H9 (cell line): Measurements from ENCODE around the gene NT5DC1. TPM values are rescaled to one million over a fixed set of nuclear protein-coding genes. Genes with fewer than 3 reads are reported as not detected.

Source experiments
- DNase-seq: peaks from one replicate; pipeline ENCODE4 v3.0.0-alpha.2; 2017
- H2AFZ ChIP-seq: one replicate; pipeline ENCODE4 v1.6.1; 2013; ENCODE audit warnings: mild to moderate bottlenecking, low read length, control low read depth, moderate library complexity
- H2AK5ac ChIP-seq: 2 replicates; pipeline ENCODE4 v1.6.1; 2013; ENCODE audit warnings: low read length, control low read depth, mixed read lengths; ENCODE audit not compliant: insufficient read length
- H2BK120ac ChIP-seq: one replicate; pipeline ENCODE4 v1.6.1; 2013; ENCODE audit warnings: low read depth, mild to moderate bottlenecking, low read length, control low read depth, inconsistent platforms; ENCODE audit not compliant: poor library complexity, severe bottlenecking
- H2BK12ac ChIP-seq: 2 replicates; pipeline ENCODE4 v1.6.1; 2013; ENCODE audit warnings: low read length, control low read depth, mixed read lengths, low read depth; ENCODE audit not compliant: insufficient read length
- H2BK15ac ChIP-seq: 2 replicates; pipeline ENCODE4 v1.6.1; 2013; ENCODE audit warnings: low read depth, low read length, control low read depth
- H2BK20ac ChIP-seq: one replicate; pipeline ENCODE4 v1.6.1; 2013; ENCODE audit warnings: low read depth, mild to moderate bottlenecking, low read length, control low read depth, inconsistent platforms; ENCODE audit not compliant: poor library complexity, severe bottlenecking
- H2BK5ac ChIP-seq: 2 replicates; pipeline ENCODE4 v1.6.1; 2013; ENCODE audit warnings: low read length, control low read depth, mixed read lengths; ENCODE audit not compliant: insufficient read length
- H3K14ac ChIP-seq: 2 replicates; pipeline ENCODE4 v1.6.1; 2013; ENCODE audit warnings: low read length, control low read depth; ENCODE audit not compliant: insufficient read depth
- H3K18ac ChIP-seq: 2 replicates; pipeline ENCODE4 v1.6.1; 2013; ENCODE audit warnings: low read depth, mild to moderate bottlenecking, mixed read lengths, low read length, control low read depth; ENCODE audit not compliant: insufficient read length
- H3K23ac ChIP-seq: 2 replicates; pipeline ENCODE4 v1.6.1; 2013; ENCODE audit warnings: low read length, control low read depth, mixed read lengths, low read depth; ENCODE audit not compliant: insufficient read length
- H3K23me2 ChIP-seq: 2 replicates; pipeline ENCODE4 v1.6.1; 2013; ENCODE audit warnings: low read depth, mild to moderate bottlenecking, mixed read lengths, low read length, control low read depth; ENCODE audit not compliant: insufficient read length, poor library complexity, severe bottlenecking
- H3K27ac ChIP-seq: 2 replicates; pipeline ENCODE4 v1.5.1; 2013; ENCODE audit warnings: low read length, control low read depth, mixed read lengths, low read depth; ENCODE audit not compliant: insufficient read length
- H3K27me3 ChIP-seq: 2 replicates; pipeline ENCODE4 v1.6.1; 2013; ENCODE audit warnings: low read length, control low read depth, inconsistent platforms; ENCODE audit not compliant: insufficient read depth
- H3K4ac ChIP-seq: 2 replicates; pipeline ENCODE4 v1.6.1; 2013; ENCODE audit warnings: low read depth, mild to moderate bottlenecking, control low read depth, inconsistent platforms, low read length, moderate library complexity
- H3K4me1 ChIP-seq: 2 replicates; pipeline ENCODE4 v1.6.1; 2013; ENCODE audit warnings: low read length, control low read depth, inconsistent platforms; ENCODE audit not compliant: insufficient read depth
- H3K4me2 ChIP-seq: 2 replicates; pipeline ENCODE4 v1.6.1; 2013; ENCODE audit warnings: low read length, control low read depth, mixed read lengths; ENCODE audit not compliant: insufficient read length, insufficient read depth
- H3K56ac ChIP-seq: 2 replicates; pipeline ENCODE4 v1.6.1; 2013; ENCODE audit warnings: low read depth, mild to moderate bottlenecking, mixed read lengths, low read length, control low read depth; ENCODE audit not compliant: insufficient read length
- H3K79me1 ChIP-seq: 2 replicates; pipeline ENCODE4 v1.6.1; 2013; ENCODE audit warnings: low read depth, mild to moderate bottlenecking, moderate library complexity, low read length, control low read depth, inconsistent platforms; ENCODE audit not compliant: insufficient read depth, poor library complexity, severe bottlenecking
- H3K79me2 ChIP-seq: 2 replicates; pipeline ENCODE4 v1.6.1; 2013; ENCODE audit warnings: low read length, control low read depth, inconsistent platforms; ENCODE audit not compliant: insufficient read depth
- H3K9ac ChIP-seq: 2 replicates; pipeline ENCODE4 v1.6.1; 2013; ENCODE audit warnings: low read length, control low read depth, mixed read lengths; ENCODE audit not compliant: insufficient read length; ENCODE audit errors: extremely low read depth
- H3K9me3 ChIP-seq: one replicate; pipeline ENCODE4 v1.6.1; 2013; ENCODE audit warnings: low read depth, low read length, inconsistent platforms; ENCODE audit not compliant: control insufficient read depth
- H3T11ph ChIP-seq: one replicate; pipeline ENCODE4 v1.6.1; 2013; ENCODE audit warnings: mild to moderate bottlenecking, low read length, control low read depth, inconsistent platforms
- H4K20me1 ChIP-seq: one replicate; pipeline ENCODE4 v1.6.1; 2013; ENCODE audit not compliant: control insufficient read depth, insufficient read length, insufficient read depth
- H4K5ac ChIP-seq: 2 replicates; pipeline ENCODE4 v1.6.1; 2013; ENCODE audit warnings: low read depth, mild to moderate bottlenecking, mixed read lengths, low read length, control low read depth; ENCODE audit not compliant: insufficient read length
- H4K8ac ChIP-seq: replicated peaks from 2 replicates; pipeline ENCODE4 v1.6.1; 2013; ENCODE audit warnings: low read length, control low read depth, mixed read lengths, low read depth; ENCODE audit not compliant: insufficient read length
- H4K91ac ChIP-seq: 2 replicates; pipeline ENCODE4 v1.6.1; 2013; ENCODE audit warnings: low read depth, mild to moderate bottlenecking, moderate library complexity, mixed read lengths, low read length, control low read depth; ENCODE audit not compliant: insufficient read length
- H3K27ac Mint-ChIP-seq, 3 experiments: 2 replicates in 2 of 3; 3 replicates in 1 of 3; pipeline ENCODE4 v1.8.0; 2020 to 2021; ENCODE audit warnings: mixed read lengths in 3 of 3, mild to moderate bottlenecking in 1 of 3, moderate library complexity in 1 of 3
- H3K27me3 Mint-ChIP-seq: 2 replicates; pipeline ENCODE4 v1.8.0; 2021; ENCODE audit warnings: low read depth, mild to moderate bottlenecking, moderate library complexity, mixed read lengths
- H3K36me3 Mint-ChIP-seq, 3 experiments: 2 replicates in 2 of 3; 3 replicates in 1 of 3; pipeline ENCODE4 v1.8.0; 2020 to 2021; ENCODE audit warnings: low read depth in 3 of 3, mixed read lengths in 3 of 3; ENCODE audit not compliant: insufficient read depth in 1 of 3
- H3K4me1 Mint-ChIP-seq, 2 experiments: 2 replicates each; pipeline ENCODE4 v1.8.0; 2020; ENCODE audit warnings: mixed read lengths in 2 of 2
- H3K4me3 Mint-ChIP-seq, 2 experiments: 2 replicates in 1 of 2; 3 replicates in 1 of 2; pipeline ENCODE4 v1.8.0; 2020 to 2021; ENCODE audit warnings: mild to moderate bottlenecking in 2 of 2, mixed read lengths in 2 of 2, moderate library complexity in 1 of 2
- H3K9me3 Mint-ChIP-seq, 2 experiments: 2 replicates in 1 of 2; 3 replicates in 1 of 2; pipeline ENCODE4 v1.8.0; 2020; ENCODE audit warnings: mild to moderate bottlenecking in 2 of 2, mixed read lengths in 2 of 2, moderate library complexity in 1 of 2
- CTCF ChIP-seq: fragments of 200-600 bp; sonication (generic); conservative IDR thresholded peaks from 3 replicates; pipeline ENCODE4 v1.8.0; 2021; ENCODE audit warnings: antibody characterized with exemption, mild to moderate bottlenecking
- total RNA-seq: library from RNA; stranded (reverse); gene quantifications from 2 replicates; pipeline ENCODE4 v1.2.1, GENCODE V29; 2021

Gene NT5DC1
- total RNA-seq, 1 experiment from 2014 or later = 64.9 TPM

GRCh38 chr6:116064666-116065065 lies 36.0 kb upstream of the NT5DC1 start:
- H2BK12ac ChIP-seq = no peak overlapping the region
- peaks cover 13 to 14% of the 10 kb centered on the region in 2 experiments for H3K4me1 Mint-ChIP-seq
- no peak overlapping the region for H4K8ac ChIP-seq
- no peak overlapping the region for H2BK120ac ChIP-seq
- no peaks in the 10 kb centered on the region; the same call in 1 of the 2 replicates for H3K4me1 ChIP-seq
- no peak overlapping the region for H3T11ph ChIP-seq
- H3K56ac ChIP-seq = no peak overlapping the region
- H2AK5ac ChIP-seq = no peak overlapping the region
- no peak overlapping the region for H2AFZ ChIP-seq
- H3K27ac ChIP-seq = no peak overlapping the region
- H3K27ac Mint-ChIP-seq = no peak overlapping the region; a peak in 1 of 7 replicates
- H3K4me3 Mint-ChIP-seq = no peak overlapping the region
- no peak overlapping the region for H3K18ac ChIP-seq
- no peak overlapping the region for H3K9ac ChIP-seq
- no peak overlapping the region for H3K4ac ChIP-seq
- H3K27me3 ChIP-seq = no peaks in the 10 kb centered on the region
- no peaks in the 10 kb centered on the region for H3K27me3 Mint-ChIP-seq
- no peak overlapping the region for H2BK20ac ChIP-seq
- TF ChIP-seq CTCF = no peak
- no peaks in the 10 kb centered on the region for H3K23me2 ChIP-seq
- no peaks in the 10 kb centered on the region for H3K9me3 ChIP-seq
- H4K5ac ChIP-seq = no peak overlapping the region
- no peaks in the 10 kb centered on the region for H3K36me3 Mint-ChIP-seq
- H3K14ac ChIP-seq = no peak overlapping the region
- no peaks in the 10 kb centered on the region for H4K20me1 ChIP-seq
- no peak overlapping the region for H2BK5ac ChIP-seq
- DNase-seq = no peak
- no peaks in the 10 kb centered on the region for H3K79me1 ChIP-seq
- no peaks in the 10 kb centered on the region for H3K79me2 ChIP-seq
- no peak overlapping the region for H4K91ac ChIP-seq
- no peak overlapping the region for H3K23ac ChIP-seq
- H2BK15ac ChIP-seq = no peak overlapping the region
- H3K9me3 Mint-ChIP-seq = no peaks in the 10 kb centered on the region
- no peak overlapping the region for H3K4me2 ChIP-seq
